ENCODE data around the gene CFAP20. TPM values are rescaled to one million over a fixed set of nuclear protein-coding genes. Genes with fewer than 3 reads are reported as not detected.

Gene CFAP20
- total and polyA plus RNA-seq, 2 of the 13 experiments (the other 11 are each of a cell fraction or from before 2014, with no cell fraction given) = 73.1 to 87.4 TPM

- no peak for TF ChIP-seq ZHX2 (IDR thresholded peaks at IDR 0.05; ENCODE audit: low read depth)
- TF ChIP-seq ZHX2 (CRISPR knock-in tag; IDR thresholded peaks at IDR 0.05; ENCODE audit: borderline replicate concordance) = no peak
- TF ChIP-seq NR1H2 (CRISPR knock-in tag; IDR thresholded peaks at IDR 0.05; ENCODE audit: borderline replicate concordance, low read depth) = no peak
- TF ChIP-seq ZNF792 (CRISPR knock-in tag; IDR thresholded peaks at IDR 0.05) = 0 out of 2 replicates have a peak, but pooled peaks have one; percentile 11
- TF ChIP-seq CERS6 (CRISPR knock-in tag; IDR thresholded peaks at IDR 0.05) = no peak
- no peak for TF ChIP-seq HNRNPL (IDR thresholded peaks at IDR 0.05; ENCODE audit: low read depth, low read length)
- TF ChIP-seq ZNF768 (CRISPR knock-in tag; IDR thresholded peaks at IDR 0.05) = no peak
- no peak for TF ChIP-seq ZNF775 (CRISPR knock-in tag; IDR thresholded peaks at IDR 0.05; ENCODE audit: borderline replicate concordance)
- no peak for TF ChIP-seq EHMT2 (IDR thresholded peaks at IDR 0.05; ENCODE audit: borderline replicate concordance, low read depth, low read length)
- TF ChIP-seq SKI (IDR thresholded peaks at IDR 0.05; ENCODE audit: partially characterized antibody) = no peak
- TF ChIP-seq LBX2 (CRISPR knock-in tag; IDR thresholded peaks at IDR 0.05; ENCODE audit: borderline replicate concordance) = no peak
- no peak for TF ChIP-seq ZNF570 (CRISPR knock-in tag; IDR thresholded peaks at IDR 0.05; ENCODE audit: borderline replicate concordance)
- TF ChIP-seq CHCHD3 (CRISPR knock-in tag; IDR thresholded peaks at IDR 0.05) = no peak
- TF ChIP-seq ZNF484 (CRISPR knock-in tag; IDR thresholded peaks at IDR 0.05; ENCODE audit: borderline replicate concordance, low read depth) = no peak
- no peak for TF ChIP-seq ZNF329 (CRISPR knock-in tag; IDR thresholded peaks at IDR 0.05; ENCODE audit: low read depth)
- no peak for TF ChIP-seq ZNF333 (CRISPR knock-in tag; IDR thresholded peaks at IDR 0.05; ENCODE audit: borderline replicate concordance)
- peak; percentile 81 for TF ChIP-seq MNT (IDR thresholded peaks at IDR 0.05)
- no peak for TF ChIP-seq SCMH1 (CRISPR knock-in tag; IDR thresholded peaks at IDR 0.05; ENCODE audit: borderline replicate concordance)
Measured at GRCh38 chr16:58127033-58127556, 2.1 kb downstream of the CFAP20 start (continued).

Measured in HepG2 (cell line).